Measurements from ENCODE around the gene ZNF408.
"Not testable (repeated sequence)": the region's sequence is repeated elsewhere in the genome, so short reads cannot be mapped to it uniquely, and the experiment has no call there.

Gene ZNF408

GRCh38 chr11:46700241-46701077, at the start of gene ZNF408, which contains the start of gene ARHGAP1:
Gene ZNF408, plus strand, starts transcription at chr11:46701031. Its CDS starts 17 bp downstream, at chr11:46701048.
Gene ARHGAP1, minus strand, starts transcription at chr11:46700619. Its CDS starts 4,512 bp downstream, at chr11:46696107.
- DNase-seq: peak; percentile 98

GRCh38 chr11:46655631-46656030, 45.2 kb upstream of the ZNF408 start:
- no peak for DNase-seq

- no peak for DNase-seq
Observed at GRCh38 chr11:46657186-46657585, 43.6 kb upstream of the ZNF408 start.

GRCh38 chr11:46658259-46658658, 42.6 kb upstream of the ZNF408 start:
- DNase-seq: peak; percentile 65

- peak; percentile 26 for DNase-seq
Observed at GRCh38 chr11:46659908-46660307, 40.9 kb upstream of the ZNF408 start.

- DNase-seq: no peak
Observed at GRCh38 chr11:46661836-46662235, 39.0 kb upstream of the ZNF408 start.

GRCh38 chr11:46662366-46662765, 38.5 kb upstream of the ZNF408 start:
- DNase-seq: no peak

- no peak for DNase-seq
Observed at GRCh38 chr11:46663277-46663940, 37.4 kb upstream of the ZNF408 start.

GRCh38 chr11:46664612-46665011, 36.2 kb upstream of the ZNF408 start:
- DNase-seq: no peak

GRCh38 chr11:46665356-46665755, 35.5 kb upstream of the ZNF408 start:
- no peak for DNase-seq

GRCh38 chr11:46666516-46666915, 34.3 kb upstream of the ZNF408 start:
- DNase-seq: no peak

- DNase-seq: no peak
Observed at GRCh38 chr11:46667043-46667481, 33.8 kb upstream of the ZNF408 start.

GRCh38 chr11:46668480-46669085, 32.2 kb upstream of the ZNF408 start:
- DNase-seq: no peak

- DNase-seq: no peak
Observed at GRCh38 chr11:46669711-46670139, 31.1 kb upstream of the ZNF408 start.

- not testable (repeated sequence) for DNase-seq
Observed at GRCh38 chr11:46670521-46670920, 30.3 kb upstream of the ZNF408 start.

- DNase-seq: no peak
Observed at GRCh38 chr11:46671958-46672315, 28.9 kb upstream of the ZNF408 start.

- DNase-seq: no peak
Observed at GRCh38 chr11:46672381-46672839, 28.4 kb upstream of the ZNF408 start.

- no peak for DNase-seq
Observed at GRCh38 chr11:46673713-46674462, 26.9 kb upstream of the ZNF408 start.

- DNase-seq: no peak
Observed at GRCh38 chr11:46674463-46675287, 26.2 kb upstream of the ZNF408 start.

- DNase-seq: peak; percentile 25
Observed at GRCh38 chr11:46675288-46675851, 25.5 kb upstream of the ZNF408 start.

GRCh38 chr11:46675949-46676348, 24.9 kb upstream of the ZNF408 start:
- no peak for DNase-seq
